CD4-positive, alpha-beta T cell treated with Interleukin-12 subunit alpha and Interleukin-12 subunit beta, for 1 hour (primary cell): Measurements from ENCODE around the gene TC2N.
"Not testable (repeated sequence)": the region's sequence is repeated elsewhere in the genome, so short reads cannot be mapped to it uniquely, and the experiment has no call there.

Experiments
- DNase-seq: peaks from one replicate; pipeline ENCODE4 v3.0.0-alpha.2; 2020

TC2N gene

GRCh38 chr14:91888641-91889476, 21.5 kb upstream of the TC2N start:
- no peak for DNase-seq

DNA sequence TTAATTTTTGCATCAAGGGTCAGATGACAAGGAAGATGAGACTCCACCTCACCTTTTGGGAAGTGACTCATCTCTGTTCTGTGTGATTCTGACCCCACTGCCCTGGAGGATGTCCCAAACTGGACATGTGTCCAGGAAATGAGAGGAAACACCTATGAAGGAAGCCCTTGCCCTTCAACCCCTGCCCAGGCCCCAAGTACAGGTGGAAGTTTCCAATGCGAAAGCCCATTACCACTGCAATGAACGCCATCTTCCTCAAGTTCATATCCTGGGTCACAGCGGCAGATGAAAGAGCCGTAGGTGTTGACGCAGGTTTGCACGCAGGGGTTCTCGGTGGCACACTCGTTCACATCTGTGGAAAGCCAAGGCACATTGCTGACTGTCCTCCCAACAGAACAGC, 19.6 kb upstream of the TC2N start:
- DNase-seq = no peak

DNA sequence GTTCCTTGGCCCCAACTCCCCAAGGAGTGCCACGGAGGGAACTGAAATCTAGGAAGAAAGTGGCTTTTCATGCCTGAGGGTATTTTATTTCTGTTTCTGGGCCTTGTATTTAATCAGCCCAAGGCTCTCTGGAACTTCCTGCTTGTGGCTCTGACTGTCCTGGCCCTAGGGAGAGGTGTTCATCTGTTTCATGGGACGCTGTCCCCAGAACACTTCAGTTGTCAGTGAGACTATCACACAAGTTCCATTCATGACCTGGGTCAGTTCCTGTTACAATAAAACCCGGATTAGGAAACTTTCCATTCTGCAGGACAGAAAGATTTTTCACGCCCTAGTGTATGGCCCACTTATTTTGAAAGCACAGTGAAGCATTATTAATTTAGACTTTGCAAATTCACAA, 18.5 kb upstream of the TC2N start:
- DNase-seq = no peak

GRCh38 chr14:91885113-91885712, 17.9 kb upstream of the TC2N start:
- no peak for DNase-seq

GRCh38 chr14:91884664-91885063, 17.3 kb upstream of the TC2N start:
- DNase-seq = no peak

DNA sequence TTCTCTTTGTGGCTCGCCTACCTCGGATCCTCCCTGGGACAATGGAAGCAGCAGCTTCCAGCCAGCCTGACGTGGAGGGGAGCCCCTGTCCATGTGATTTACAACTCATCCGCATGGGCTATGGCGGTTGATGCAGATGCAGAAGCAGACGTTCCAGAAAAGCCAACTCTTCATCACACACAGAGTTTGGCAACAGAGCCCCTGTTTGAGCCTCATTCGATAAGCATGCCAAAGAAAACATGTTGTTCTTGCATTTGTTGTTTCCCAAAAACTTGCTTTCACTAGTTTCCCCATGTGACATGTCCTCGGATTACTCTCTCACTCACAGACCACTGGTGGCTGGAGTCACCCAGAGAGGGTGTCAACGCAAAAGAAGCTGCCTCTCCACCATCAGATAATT, 16.4 kb upstream of the TC2N start:
- no peak for DNase-seq

- no peak for DNase-seq
These were observed 15.4 kb upstream of the TC2N start for GRCh38 chr14:91882776-91883175.

DNA sequence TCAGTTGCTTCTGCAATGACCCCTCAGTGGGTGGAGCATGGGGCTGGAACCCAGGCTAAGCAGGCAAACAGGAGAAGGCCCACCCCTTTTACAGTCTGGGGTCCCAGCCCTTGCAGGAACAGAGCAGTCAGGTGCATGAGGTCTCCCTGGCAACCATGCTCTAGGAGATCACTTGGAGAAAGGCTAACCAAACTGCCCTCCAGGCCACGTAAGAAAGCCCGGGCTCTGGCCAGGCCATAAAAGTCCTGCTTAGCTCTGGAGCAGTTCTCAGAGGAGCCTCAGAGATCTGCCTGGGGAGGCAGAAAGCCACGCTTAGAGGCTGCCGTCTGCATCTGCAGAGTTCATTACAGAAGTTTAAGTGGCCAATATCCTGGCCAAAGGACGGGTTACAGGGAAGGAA, 15.0 kb upstream of the TC2N start:
- DNase-seq = no peak

DNA sequence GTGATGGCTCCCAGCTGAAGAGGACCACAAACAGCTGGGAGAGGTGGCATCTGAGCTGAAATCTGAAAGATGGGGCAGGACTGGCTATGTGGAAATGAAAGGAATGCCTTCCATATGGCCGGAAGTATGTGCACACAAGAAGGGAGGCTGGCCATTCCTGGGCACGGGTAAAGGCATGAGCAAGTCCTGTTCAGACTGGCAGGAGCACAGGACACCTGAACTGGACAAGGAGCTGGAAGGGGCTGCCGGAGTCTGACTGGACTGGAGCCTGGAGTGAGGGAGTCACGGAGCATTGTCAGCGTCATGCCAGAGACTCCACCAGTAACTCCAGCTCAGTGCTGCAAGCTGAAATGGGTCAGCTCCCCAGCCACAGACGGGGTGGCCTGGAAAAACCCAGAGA, 11.9 kb upstream of the TC2N start:
- no peak for DNase-seq

DNA sequence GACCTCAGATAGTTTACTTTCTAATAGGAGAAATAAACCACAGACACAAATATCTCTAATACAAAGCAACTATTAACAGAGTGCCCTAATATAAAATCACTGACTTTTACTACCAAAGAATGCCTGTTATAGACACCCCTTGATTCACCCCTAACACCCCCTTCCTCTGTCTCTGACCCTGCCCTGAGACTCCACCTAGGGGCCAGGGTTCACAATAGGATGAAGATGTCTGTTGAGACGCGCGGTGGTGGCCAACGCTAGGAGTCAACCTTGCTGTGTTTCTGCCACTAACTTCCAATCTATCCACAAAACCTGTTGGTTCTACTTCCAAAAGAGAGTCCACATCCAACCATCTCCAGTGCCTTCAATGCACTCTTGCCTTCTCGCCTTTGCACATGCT, 10.9 kb upstream of the TC2N start:
- no peak for DNase-seq

DNA sequence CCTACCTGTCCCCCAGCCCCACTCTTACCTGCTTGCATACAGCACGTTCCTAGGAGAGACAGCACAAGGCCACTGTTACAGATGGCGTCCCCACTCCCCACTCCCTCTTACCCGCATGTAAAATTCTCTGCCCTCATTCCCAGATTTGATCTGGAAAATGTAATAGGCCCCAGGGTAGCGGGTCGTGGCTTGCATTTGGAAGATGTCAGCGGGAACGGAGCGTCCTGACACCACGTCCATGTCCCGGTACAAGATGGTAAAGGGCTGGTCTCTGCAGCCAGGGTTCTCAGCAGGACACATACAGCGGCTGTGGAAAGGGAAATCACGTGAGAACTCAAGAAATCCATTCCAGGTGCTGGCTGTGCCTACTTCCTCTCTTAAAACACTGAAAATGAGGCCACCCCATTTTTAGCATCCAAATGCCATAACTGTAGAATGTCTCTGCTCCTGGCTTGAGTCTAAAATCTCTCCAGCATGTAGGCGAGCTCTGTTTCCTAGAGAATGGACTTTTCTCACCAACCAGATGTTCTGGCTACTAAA, 10.1 kb upstream of the TC2N start:
- DNase-seq = no peak

DNA sequence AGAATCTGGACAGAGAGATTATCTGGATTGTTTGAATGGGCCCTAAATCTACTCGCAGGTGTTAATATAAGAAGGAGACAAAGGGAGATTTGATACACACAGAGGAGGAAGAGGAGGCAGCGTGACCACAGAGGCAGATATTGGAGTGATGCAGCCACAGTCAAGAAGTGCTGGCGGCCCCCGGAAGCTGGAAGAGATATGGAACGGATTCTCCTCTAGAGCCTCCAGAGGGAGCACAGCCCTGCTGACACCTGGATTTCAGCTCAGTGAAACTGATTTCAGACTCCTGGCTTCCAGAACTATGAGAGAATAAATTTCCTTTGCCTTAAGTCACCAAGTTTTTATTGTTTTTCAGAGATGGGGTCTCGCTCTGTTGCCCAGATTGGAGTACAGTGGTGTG, 9.2 kb upstream of the TC2N start:
- no peak for DNase-seq

GRCh38 chr14:91875525-91876286, 8.4 kb upstream of the TC2N start:
- no peak for DNase-seq

GRCh38 chr14:91873471-91874415, 6.4 kb upstream of the TC2N start:
- peak; percentile 87 for DNase-seq

DNA sequence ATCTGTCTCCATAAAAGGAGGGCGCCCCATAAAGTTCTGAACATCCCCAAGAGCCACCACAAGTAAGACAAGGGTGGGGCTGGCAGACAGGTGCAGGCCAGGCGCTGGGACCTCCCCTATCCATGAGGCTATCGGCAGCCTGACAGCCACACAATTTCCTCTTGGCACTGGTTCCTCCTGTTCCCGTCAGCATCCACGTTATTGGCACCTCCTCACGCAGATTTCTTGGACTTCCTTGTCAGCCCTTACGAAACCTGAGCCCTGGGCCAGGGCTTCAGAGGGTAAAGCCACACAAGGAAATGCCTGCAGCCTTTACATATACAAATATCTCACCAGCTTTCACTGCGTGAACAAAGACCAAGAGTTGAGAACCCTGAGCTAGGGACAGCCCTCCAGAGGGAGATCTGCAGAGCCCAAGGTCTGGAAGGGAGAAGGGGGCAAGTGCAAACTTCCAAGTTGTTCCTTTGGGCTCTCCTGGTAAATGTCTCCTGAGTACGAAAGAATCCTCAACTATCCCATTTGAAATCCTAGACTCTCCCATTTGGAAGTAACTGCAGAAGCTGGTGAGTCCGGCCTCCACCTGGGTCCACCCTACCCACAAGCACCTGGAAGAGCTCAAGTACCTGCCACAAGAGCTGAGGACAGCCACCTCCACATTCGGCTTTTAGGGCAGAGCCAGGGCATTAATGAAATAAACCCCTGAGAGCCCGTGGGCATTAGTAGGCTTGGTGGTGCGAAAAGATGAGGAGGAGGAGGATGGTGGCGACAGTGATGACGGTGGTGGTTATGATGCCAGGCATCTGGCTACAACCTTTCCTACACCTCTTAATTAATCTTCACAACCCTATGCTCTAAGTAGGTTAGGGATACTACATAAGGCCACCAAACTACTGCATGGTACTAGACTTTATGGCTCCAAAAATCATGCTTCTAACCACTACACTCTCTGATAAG, 5.5 kb upstream of the TC2N start:
- DNase-seq = peak; percentile 68

- peak; percentile 42 for DNase-seq
These were observed 4.7 kb upstream of the TC2N start for GRCh38 chr14:91872011-91872501.

GRCh38 chr14:91871401-91871800, 4.1 kb upstream of the TC2N start:
- not testable (repeated sequence) for DNase-seq

GRCh38 chr14:91870890-91871289, 3.6 kb upstream of the TC2N start:
- DNase-seq = no peak

DNA sequence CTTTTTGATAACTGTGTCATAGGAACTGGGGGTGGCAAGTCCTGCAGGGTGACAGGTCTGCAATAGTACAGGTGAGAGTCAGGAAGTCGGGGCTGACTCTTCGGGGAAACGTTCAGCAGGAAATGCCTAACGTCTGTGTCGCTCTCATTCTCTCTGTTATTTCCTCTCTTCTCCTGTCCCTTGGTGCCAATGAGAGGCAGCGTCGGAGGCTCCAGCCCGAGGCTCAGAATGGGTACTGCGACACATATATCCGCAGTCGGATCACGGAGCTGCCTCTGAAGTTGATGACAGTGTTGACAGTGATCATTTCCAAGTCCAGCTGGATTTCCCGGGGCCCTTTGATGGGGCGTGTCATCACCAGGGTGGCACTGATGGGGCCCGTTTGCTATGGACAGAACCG, 2.7 kb upstream of the TC2N start:
- peak; percentile 84 for DNase-seq

GRCh38 chr14:91869556-91869955, 2.2 kb upstream of the TC2N start:
- no peak for DNase-seq
